ENCODE results near the gene AOPEP. TPM values are rescaled to one million over a fixed set of nuclear protein-coding genes. Genes with fewer than 3 reads are reported as not detected.

AOPEP gene
- total RNA-seq, 1 experiment from 2014 or later, result 89.5 TPM

DNA sequence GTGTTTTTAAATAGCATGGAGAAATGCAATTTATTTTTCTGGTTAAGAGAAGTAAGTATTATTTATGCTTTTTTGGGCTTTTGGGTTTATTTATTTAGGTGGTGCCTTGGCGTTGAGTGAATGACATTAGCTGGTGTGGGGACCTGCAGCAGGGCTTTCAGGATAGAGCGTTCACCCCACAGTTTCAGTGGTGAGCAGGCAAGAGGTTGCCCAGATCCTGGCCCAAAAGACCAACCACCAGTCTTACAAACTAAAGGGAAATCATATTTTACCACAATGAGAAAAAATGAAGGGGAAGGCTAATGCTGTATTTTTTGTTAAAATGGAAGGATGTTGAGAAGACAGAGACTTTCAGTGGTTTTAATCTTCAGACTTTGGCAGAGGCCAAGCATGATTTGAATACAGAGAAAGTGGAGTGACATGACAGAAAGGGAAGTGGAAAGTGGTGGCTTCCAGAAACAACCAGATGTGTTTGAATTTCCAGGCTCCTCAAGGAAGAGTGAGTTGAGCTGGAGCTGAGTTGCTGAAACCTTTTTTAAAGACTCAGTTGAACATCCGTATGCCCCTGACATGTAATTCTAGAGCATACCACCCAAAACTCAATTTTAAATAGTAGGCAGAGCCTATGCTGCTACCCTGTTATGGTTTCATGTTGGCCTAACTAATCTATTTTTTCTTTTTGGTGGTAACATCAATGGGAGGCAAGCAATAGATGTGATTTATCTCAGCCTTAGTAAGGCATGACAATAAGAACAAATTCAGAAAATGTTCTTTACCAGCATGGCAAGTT, 94.8 kb downstream of the AOPEP start:
- intact Hi-C loops (cut with micrococcal nuclease; ENCODE audit: unreplicated experiment), result no loop called here
- Mint-ChIP-seq H3K27ac (ENCODE audit: unreplicated experiment) (no peak overlapping the region), H3K9me3 (ENCODE audit: low read depth, unreplicated experiment) (no peaks in the 10 kb centered on the region), H3K4me1 (ENCODE audit: low read depth, unreplicated experiment) (peaks cover 43% of the 10 kb centered on the region), H3K36me3 (ENCODE audit: insufficient read depth, unreplicated experiment) (no peaks in the 10 kb centered on the region), H3K4me3 (ENCODE audit: low read depth, unreplicated experiment) (no peak overlapping the region), H3K27me3 (ENCODE audit: unreplicated experiment) (no peaks in the 10 kb centered on the region)
- CTCF ChIA-PET, result no interaction called here
- no peak for DNase-seq
- no TSS peak for BruUV-seq (replicated peaks)
- TF ChIP-seq, protein P1, sequence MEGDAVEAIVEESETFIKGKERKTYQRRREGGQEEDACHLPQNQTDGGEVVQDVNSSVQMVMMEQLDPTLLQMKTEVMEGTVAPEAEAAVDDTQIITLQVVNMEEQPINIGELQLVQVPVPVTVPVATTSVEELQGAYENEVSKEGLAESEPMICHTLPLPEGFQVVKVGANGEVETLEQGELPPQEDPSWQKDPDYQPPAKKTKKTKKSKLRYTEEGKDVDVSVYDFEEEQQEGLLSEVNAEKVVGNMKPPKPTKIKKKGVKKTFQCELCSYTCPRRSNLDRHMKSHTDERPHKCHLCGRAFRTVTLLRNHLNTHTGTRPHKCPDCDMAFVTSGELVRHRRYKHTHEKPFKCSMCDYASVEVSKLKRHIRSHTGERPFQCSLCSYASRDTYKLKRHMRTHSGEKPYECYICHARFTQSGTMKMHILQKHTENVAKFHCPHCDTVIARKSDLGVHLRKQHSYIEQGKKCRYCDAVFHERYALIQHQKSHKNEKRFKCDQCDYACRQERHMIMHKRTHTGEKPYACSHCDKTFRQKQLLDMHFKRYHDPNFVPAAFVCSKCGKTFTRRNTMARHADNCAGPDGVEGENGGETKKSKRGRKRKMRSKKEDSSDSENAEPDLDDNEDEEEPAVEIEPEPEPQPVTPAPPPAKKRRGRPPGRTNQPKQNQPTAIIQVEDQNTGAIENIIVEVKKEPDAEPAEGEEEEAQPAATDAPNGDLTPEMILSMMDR (IDR thresholded peaks at IDR 0.05; ENCODE audit: unreplicated experiment), result no peak

DNA sequence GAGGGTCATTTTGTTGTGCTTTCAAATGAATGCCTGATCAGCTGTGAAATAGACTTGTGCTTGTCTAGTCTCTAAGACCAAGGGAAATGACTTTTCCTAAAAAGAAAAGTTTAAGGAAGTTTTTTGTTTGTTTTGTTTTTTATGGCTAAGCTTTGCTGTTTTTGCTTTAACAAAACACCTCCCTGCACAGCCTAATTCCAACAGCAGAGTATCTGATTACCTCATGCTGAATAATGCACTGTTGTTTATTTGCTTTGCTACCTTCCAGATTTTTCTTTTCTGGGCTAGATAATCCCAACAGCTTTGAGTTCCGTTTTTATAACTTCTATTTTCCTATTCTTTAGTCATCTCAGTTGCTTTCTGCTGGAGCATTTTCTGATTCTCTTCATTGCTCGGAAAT, 95.8 kb downstream of the AOPEP start:
- Mint-ChIP-seq H3K9me3 (ENCODE audit: low read depth, unreplicated experiment) (no peaks in the 10 kb centered on the region), H3K27ac (ENCODE audit: unreplicated experiment) (no peak overlapping the region), H3K4me3 (ENCODE audit: low read depth, unreplicated experiment) (no peak overlapping the region), H3K36me3 (ENCODE audit: insufficient read depth, unreplicated experiment) (no peaks in the 10 kb centered on the region), H3K27me3 (ENCODE audit: unreplicated experiment) (no peaks in the 10 kb centered on the region), H3K4me1 (ENCODE audit: low read depth, unreplicated experiment) (peaks cover 43% of the 10 kb centered on the region)
- TF ChIP-seq, protein P1 (IDR thresholded peaks at IDR 0.05; ENCODE audit: unreplicated experiment), result no peak
- CTCF ChIA-PET, result interaction anchor here (0.8 kb wide), 1 partner anchor 25 kb away, joined by 5 read pairs; no protein-coding TSS in a partner anchor
- DNase-seq, result no peak
- intact Hi-C loops (cut with micrococcal nuclease; ENCODE audit: unreplicated experiment), result no loop called here
- no TSS peak for BruUV-seq (replicated peaks)

DNA sequence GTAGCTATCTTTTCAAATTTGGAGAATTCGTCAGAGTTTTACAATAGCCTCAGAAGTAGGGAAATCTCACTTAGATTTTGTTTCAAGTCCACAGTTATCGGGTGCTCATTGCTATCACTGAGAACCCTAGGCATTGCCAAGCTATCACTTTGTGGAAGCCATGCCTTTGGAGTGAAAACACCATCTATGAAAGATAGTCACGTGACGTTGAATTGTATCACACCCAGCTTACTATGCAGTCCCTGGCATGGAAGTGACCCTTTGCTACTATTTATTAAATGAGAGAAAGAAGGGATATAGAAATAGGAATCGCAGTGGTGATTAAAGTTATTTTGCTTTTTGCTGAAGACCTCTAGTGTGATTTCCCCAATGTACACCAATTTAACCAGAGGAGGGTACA, 97.2 kb downstream of the AOPEP start:
- no TSS peak for BruUV-seq (replicated peaks)
- intact Hi-C loops (cut with micrococcal nuclease; ENCODE audit: unreplicated experiment), result no loop called here
- Mint-ChIP-seq H3K36me3 (ENCODE audit: insufficient read depth, unreplicated experiment) (no peaks in the 10 kb centered on the region), H3K27me3 (ENCODE audit: unreplicated experiment) (no peaks in the 10 kb centered on the region), H3K4me1 (ENCODE audit: low read depth, unreplicated experiment) (peaks cover 38% of the 10 kb centered on the region), H3K4me3 (ENCODE audit: low read depth, unreplicated experiment) (no peak overlapping the region), H3K27ac (ENCODE audit: unreplicated experiment) (no peak overlapping the region), H3K9me3 (ENCODE audit: low read depth, unreplicated experiment) (no peaks in the 10 kb centered on the region)
- CTCF ChIA-PET, result no interaction called here
- TF ChIP-seq, protein P1 (IDR thresholded peaks at IDR 0.05; ENCODE audit: unreplicated experiment), result no peak
- no peak for DNase-seq

DNA sequence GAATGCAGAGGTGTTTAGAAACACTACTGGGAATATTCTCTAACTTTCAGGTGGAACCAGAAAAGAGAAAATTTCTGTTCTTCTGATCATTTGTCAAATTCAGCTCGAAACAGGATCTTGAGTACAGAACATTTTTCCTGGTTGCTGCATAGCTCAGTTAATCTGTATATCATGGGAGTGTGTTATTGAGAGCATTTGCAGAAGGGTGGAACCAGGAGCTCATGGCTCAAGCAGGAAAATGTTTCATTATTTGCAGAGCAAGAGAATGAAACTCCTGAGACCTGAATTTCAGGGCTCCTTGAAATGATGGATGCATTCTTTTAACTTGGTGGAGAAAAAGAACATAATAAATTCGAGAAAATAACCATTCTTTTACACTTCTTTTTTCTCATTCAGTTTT, 97.9 kb downstream of the AOPEP start:
- Mint-ChIP-seq H3K27me3 (ENCODE audit: unreplicated experiment) (no peaks in the 10 kb centered on the region), H3K4me3 (ENCODE audit: low read depth, unreplicated experiment) (no peak overlapping the region), H3K4me1 (ENCODE audit: low read depth, unreplicated experiment) (peaks cover 38% of the 10 kb centered on the region), H3K9me3 (ENCODE audit: low read depth, unreplicated experiment) (no peaks in the 10 kb centered on the region), H3K36me3 (ENCODE audit: insufficient read depth, unreplicated experiment) (no peaks in the 10 kb centered on the region), H3K27ac (ENCODE audit: unreplicated experiment) (no peak overlapping the region)
- DNase-seq, result no peak
- BruUV-seq (replicated peaks), result no TSS peak
- CTCF ChIA-PET, result no interaction called here
- intact Hi-C loops (cut with micrococcal nuclease; ENCODE audit: unreplicated experiment), result no loop called here
- TF ChIP-seq, protein P1 (IDR thresholded peaks at IDR 0.05; ENCODE audit: unreplicated experiment), result no peak
